A673 (cell line): ENCODE data around the gene SERPINB7.

ENCODE experiments used
- CTCF ChIP-seq: fragments of 300-800, 200-600 bp; sonication (generic); conservative IDR thresholded peaks from 2 replicates; pipeline ENCODE4 v1.5.1; 2017; ENCODE audit warnings: low read depth, mild to moderate bottlenecking, antibody characterized with exemption, low read length, moderate library complexity, mixed read lengths
- EZH2 ChIP-seq: fragments of 200-600 bp; sonication (generic); IDR thresholded peaks from 2 replicates; pipeline ENCODE4 v1.6.1; 2017; ENCODE audit warnings: borderline replicate concordance, low read depth, mild to moderate bottlenecking, mixed read lengths, antibody characterized with exemption, low read length; ENCODE audit not compliant: poor library complexity, severe bottlenecking

DNA sequence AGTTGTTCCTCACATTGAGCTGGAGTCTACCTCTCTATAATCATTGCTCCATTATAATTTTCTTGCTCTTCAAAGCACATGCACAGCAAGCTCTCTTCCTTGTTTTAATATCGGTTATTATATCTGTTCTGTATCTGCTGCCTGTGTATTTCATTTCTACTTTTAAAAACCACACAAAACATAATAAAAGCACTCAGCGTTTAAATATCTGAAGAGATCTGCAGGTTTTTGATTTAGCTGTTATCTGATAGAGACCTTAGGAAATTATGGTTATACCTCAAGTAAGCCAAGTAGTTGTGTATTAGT is 49.0 kb downstream of the SERPINB7 start:
- TF ChIP-seq EZH2: no peak
- no peak for TF ChIP-seq CTCF
